Testis (tissue), 5 donors: ENCODE results near the gene APOL5. TPM values are rescaled to one million over a fixed set of nuclear protein-coding genes. Genes with fewer than 3 reads are reported as not detected.
"Not testable (repeated sequence)": the region's sequence is repeated elsewhere in the genome, so short reads cannot be mapped to it uniquely, and the experiment has no call there.

ENCODE experiments used
- DNase-seq: peaks from one replicate; pipeline ENCODE4 v3.0.0-alpha.2; 2019
- H3K27ac ChIP-seq, 2 donors: fragments of 200-600 bp; sonication (generic); one replicate each; pipeline ENCODE4 v1.5.1; 2019
- H3K27me3 ChIP-seq: fragments of 200-600 bp; sonication (generic); one replicate; pipeline ENCODE4 v1.5.1; 2019
- H3K36me3 ChIP-seq: fragments of 200-600 bp; sonication (generic); one replicate; pipeline ENCODE4 v1.5.1; 2017; ENCODE audit warnings: low read depth; ENCODE audit errors: missing control alignments
- H3K4me1 ChIP-seq: fragments of 200-600 bp; sonication (generic); one replicate; pipeline ENCODE4 v1.5.1; 2019
- H3K4me3 ChIP-seq, 2 donors: fragments of 200-600 bp; sonication (generic); one replicate each; pipeline ENCODE4 v1.5.1; 2017 to 2019
- H3K9me3 ChIP-seq: fragments of 200-600 bp; sonication (generic); one replicate; pipeline ENCODE4 v1.5.1; 2017
- POLR2A ChIP-seq: fragments of 450-650 bp; IDR thresholded peaks from one replicate; pipeline ENCODE4 v1.6.1; 2017; ENCODE audit warnings: antibody characterized with exemption, mild to moderate bottlenecking, moderate library complexity
- WGBS, 2 donors: methylation state at CpG; one replicate each; pipeline ENCODE4 v1.1.5; 2018; 5-methylcytosine and 5-hydroxymethylcytosine counted together
- intact Hi-C: fragments of 100-400 bp; cut with DNase I; formaldehyde crosslinking; loops from one replicate; pipeline ENCODE4 v1.15.1; 2023; ENCODE audit warnings: low total_unique reads
- long read RNA-seq, 2 donors: transcript quantifications; one replicate each; lab custom pipeline, GENCODE V29; 2026
- polyA plus RNA-seq: library from polyadenylated mRNA; stranded (reverse); fragments of 350-450 nt; fragmentation: Illumina TruSeq; extraction: RNeasy Lipid Tissue Mini Kit (QIAGEN cat#74804); gene quantifications from one replicate; pipeline ENCODE4 v1.2.3, GENCODE V29; 2014; ENCODE audit warnings: low read depth, low replicate concordance; ENCODE audit not compliant: insufficient read depth
- total RNA-seq, 2 donors: library from RNA; depleted of rRNA; stranded (reverse); fragments of >200 nt; gene quantifications; one replicate each; pipeline ENCODE4 v1.2.3, GENCODE V29; 2016
- TF ChIP-seq, protein P1 (sequence below), 3 experiments: fragments of 450-650 bp in 2 of 3; fragments of 200-600 bp in 1 of 3; sonication (generic) in 1 of 3; IDR thresholded peaks; one replicate each; pipeline ENCODE4 v1.5.1; 2016 to 2019; ENCODE audit warnings: antibody characterized with exemption in 3 of 3, mild to moderate bottlenecking in 2 of 3, moderate library complexity in 1 of 3

The APOL5 gene, protein sequence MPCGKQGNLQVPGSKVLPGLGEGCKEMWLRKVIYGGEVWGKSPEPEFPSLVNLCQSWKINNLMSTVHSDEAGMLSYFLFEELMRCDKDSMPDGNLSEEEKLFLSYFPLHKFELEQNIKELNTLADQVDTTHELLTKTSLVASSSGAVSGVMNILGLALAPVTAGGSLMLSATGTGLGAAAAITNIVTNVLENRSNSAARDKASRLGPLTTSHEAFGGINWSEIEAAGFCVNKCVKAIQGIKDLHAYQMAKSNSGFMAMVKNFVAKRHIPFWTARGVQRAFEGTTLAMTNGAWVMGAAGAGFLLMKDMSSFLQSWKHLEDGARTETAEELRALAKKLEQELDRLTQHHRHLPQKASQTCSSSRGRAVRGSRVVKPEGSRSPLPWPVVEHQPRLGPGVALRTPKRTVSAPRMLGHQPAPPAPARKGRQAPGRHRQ
- total RNA-seq (under 1 TPM in 1 of 2 donors, not detected in 1; 0.31 TPM), polyA plus RNA-seq (0.74 TPM)
- long read RNA-seq, donor 1 = 0 reads
- long read RNA-seq, donor 2 = 0 reads

DNA sequence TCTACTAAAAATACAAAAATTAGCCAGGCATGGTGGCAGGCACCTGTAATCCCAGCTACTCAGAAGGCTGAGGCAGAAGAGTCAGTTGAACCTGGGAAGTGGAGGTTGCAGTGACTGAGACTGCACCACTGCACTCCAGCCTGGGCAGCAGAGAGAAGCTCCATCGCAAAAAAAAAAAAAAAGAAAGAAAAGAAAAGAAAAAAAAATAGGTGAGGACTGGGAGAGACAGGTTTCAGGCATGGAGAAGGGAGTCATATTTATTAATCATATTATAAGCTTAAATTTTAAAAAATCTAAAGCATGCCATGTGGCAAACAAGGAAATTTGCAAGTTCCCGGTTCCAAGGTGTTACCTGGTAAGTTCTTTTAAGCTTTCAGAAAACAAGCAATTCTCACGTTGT, at the start of gene APOL5:
Gene APOL5, plus strand, starts transcription at position 301 of the 400 bp plus-strand sequence. Its CDS starts 0 bp downstream, at position 301.
- TF ChIP-seq, protein P1, sequence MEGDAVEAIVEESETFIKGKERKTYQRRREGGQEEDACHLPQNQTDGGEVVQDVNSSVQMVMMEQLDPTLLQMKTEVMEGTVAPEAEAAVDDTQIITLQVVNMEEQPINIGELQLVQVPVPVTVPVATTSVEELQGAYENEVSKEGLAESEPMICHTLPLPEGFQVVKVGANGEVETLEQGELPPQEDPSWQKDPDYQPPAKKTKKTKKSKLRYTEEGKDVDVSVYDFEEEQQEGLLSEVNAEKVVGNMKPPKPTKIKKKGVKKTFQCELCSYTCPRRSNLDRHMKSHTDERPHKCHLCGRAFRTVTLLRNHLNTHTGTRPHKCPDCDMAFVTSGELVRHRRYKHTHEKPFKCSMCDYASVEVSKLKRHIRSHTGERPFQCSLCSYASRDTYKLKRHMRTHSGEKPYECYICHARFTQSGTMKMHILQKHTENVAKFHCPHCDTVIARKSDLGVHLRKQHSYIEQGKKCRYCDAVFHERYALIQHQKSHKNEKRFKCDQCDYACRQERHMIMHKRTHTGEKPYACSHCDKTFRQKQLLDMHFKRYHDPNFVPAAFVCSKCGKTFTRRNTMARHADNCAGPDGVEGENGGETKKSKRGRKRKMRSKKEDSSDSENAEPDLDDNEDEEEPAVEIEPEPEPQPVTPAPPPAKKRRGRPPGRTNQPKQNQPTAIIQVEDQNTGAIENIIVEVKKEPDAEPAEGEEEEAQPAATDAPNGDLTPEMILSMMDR (IDR thresholded peaks at IDR 0.05) = no peak
- TF ChIP-seq POLR2A = no peak
- intact Hi-C loops = no loop called here

DNA sequence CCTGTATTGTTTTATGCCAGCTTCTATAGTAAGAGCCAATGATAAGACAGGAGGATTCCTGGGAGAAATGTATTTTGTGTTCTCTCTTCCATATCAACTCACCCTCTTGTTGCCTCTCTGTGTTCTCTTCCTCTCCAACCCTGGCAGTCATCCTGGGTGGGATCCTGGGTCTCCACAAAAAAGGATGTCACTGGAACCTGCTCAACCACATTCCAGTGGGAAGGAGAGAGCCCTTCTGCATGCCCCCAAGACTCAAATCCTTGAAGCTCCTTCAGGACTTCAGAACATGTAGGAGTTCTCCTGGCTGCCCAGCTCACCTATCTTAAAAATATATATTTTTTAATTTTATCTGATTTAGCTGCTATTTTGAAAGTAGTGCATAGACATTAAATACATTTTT, 43.3 kb upstream of the APOL5 start:
- Histone ChIP-seq H3K4me3 (no peak overlapping the region), H3K9me3 (no peaks in the 10 kb centered on the region), H3K4me1 (no peaks in the 10 kb centered on the region), H3K36me3 (no peaks in the 10 kb centered on the region), H3K27me3 (no peaks in the 10 kb centered on the region), H3K27ac (no peak overlapping the region)
- intact Hi-C loops = no loop called here
- TF ChIP-seq, protein P1 (IDR thresholded peaks at IDR 0.05) = no peak
- TF ChIP-seq POLR2A = no peak
- DNase-seq = no peak

More for the DNA sequence above, at the start of gene APOL5:
- Histone ChIP-seq H3K4me3 (no peak within 1 kb of the TSS), H3K36me3 (no peaks in the 10 kb centered on the region), H3K9me3 (no peaks in the 10 kb centered on the region), H3K27ac (no peak within 1 kb of the TSS), H3K27me3 (no peaks in the 10 kb centered on the region), H3K4me1 (no peaks in the 10 kb centered on the region)
- 77 to 82% methylated on average over 3 of the region's 3 CpGs for WGBS, 2 donors
- no peak for DNase-seq

DNA sequence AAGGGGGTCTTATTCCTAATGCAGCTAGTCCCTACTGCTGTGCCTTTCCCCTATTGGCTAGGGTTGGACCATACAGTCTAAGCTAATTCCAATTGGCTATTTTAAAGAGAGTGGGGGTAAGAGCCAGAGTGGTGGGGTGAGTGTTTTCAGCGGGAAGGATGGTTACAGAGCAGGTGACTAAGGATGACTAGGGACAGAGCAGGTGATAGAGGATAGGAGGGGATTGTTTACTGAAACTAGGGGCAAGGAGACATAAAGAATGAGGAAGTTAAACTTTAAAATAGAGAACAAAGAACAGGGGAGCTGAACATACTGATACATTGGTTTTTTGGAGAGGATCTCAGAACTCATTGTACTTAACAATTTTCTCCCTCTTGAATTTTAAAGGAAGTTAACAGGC, 41.6 kb upstream of the APOL5 start:
- WGBS, 2 donors = 30 to 42% methylated on average over 1 of the region's 1 CpG

DNA sequence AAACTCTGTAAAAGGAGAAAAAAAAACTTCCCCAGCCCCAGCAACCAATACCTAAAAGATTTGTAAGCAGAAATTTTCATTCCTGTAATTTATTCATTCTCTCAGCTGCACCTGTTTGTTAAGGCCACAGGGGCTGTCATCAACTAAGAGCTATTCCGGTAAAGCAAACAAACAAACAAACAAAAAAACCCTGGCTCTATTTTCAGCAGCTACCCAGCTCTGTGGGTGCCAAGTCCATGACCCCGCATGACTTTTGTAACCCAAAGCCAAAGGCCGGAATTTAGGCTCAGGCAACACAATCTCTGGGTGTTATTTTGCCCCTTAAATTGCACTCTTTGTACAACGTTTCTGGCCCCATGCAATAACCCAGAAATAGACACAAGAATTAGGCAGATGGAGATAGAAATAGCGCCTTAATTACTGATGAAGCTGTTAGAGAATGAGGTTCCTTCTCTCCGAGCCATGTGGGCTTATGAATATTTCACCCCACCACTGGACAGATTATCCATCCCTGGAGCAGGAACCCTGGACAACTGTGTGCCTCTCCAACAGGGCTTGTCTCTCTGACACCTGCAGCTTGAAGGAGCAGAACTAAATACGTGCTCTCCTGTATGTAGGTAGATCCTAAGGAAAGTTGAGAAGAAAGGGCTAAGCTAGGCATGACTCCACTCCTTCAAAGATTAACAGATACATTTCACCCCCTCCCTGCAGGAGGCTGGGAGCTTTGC, 40.0 kb upstream of the APOL5 start:
- H3K36me3 ChIP-seq = no peaks in the 10 kb centered on the region

More for the DNA sequence above, 41.6 kb upstream of the APOL5 start:
- H3K9me3 ChIP-seq, H3K36me3 ChIP-seq, H3K27me3 ChIP-seq, H3K4me3 ChIP-seq, H3K27ac ChIP-seq, intact Hi-C loops, H3K4me1 ChIP-seq, DNase-seq: not testable (repeated sequence)

DNA sequence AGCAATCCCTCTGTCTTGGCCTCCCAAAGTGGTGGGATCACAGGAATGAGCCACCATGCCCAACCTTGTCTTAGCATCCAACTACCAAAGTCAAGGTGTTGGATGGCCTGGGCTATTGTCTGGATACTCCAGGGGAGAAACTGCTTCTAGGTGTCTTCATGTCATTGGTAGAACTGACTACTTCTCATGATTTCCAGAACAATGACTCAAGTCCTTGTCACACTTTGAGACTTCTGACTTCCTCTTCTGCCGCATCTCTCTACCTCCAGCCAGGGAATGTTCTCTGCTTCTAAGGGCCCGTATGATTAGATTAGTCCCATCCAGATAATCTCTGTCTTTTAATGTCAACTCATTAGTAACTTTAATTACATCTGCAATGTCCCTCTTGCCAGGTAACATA, 38.8 kb upstream of the APOL5 start:
- no peaks in the 10 kb centered on the region for H3K27me3 ChIP-seq
- H3K36me3 ChIP-seq = no peaks in the 10 kb centered on the region
- intact Hi-C loops = no loop called here
- no peaks in the 10 kb centered on the region for H3K9me3 ChIP-seq
- TF ChIP-seq, protein P1 (IDR thresholded peaks at IDR 0.05) = no peak
- TF ChIP-seq POLR2A = no peak
- H3K4me1 ChIP-seq = no peaks in the 10 kb centered on the region
- DNase-seq = no peak
- no peak overlapping the region for H3K4me3 ChIP-seq
- no peak overlapping the region for H3K27ac ChIP-seq
- WGBS, 2 donors = 82 to 92% methylated on average over 2 of the region's 2 CpGs

More for the DNA sequence above, 40.0 kb upstream of the APOL5 start:
- Histone ChIP-seq H3K9me3 (no peaks in the 10 kb centered on the region), H3K4me1 (no peaks in the 10 kb centered on the region), H3K4me3 (no peak overlapping the region), H3K27ac (no peak overlapping the region), H3K27me3 (no peaks in the 10 kb centered on the region)
- DNase-seq = no peak
- TF ChIP-seq, protein P1 (IDR thresholded peaks at IDR 0.05) = no peak
- no peak for TF ChIP-seq POLR2A
- 74 to 83% methylated on average over 7 of the region's 7 CpGs for WGBS, 2 donors
- intact Hi-C loops = no loop called here

DNA sequence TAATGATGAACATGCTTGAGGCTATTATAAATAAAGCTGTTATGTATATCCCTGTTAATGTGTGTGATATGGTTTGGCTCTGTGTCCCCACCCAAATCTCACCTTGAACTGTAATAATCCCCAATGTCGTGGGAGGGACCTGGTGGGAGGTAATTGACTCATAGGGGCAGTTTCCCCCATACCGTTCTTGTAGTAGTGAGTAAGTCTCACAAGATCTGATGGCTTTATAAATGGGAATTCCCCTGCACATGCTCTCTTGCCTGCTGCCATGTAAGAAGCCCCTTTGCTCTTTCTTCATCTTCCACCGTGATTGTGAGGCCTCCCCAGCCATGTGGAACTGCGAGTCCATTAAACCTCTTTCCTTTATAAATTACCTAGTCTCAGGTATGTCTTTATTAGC, 38.2 kb upstream of the APOL5 start:
- H3K27ac ChIP-seq, H3K4me1 ChIP-seq, H3K9me3 ChIP-seq, H3K4me3 ChIP-seq, intact Hi-C loops, H3K36me3 ChIP-seq, DNase-seq, H3K27me3 ChIP-seq: not testable (repeated sequence)
- WGBS, 2 donors = 67 to 85% methylated on average over 4 of the region's 4 CpGs
